Neural cell (in vitro differentiated cells): ENCODE data around the gene MED1. TPM values are rescaled to one million over a fixed set of nuclear protein-coding genes. Genes with fewer than 3 reads are reported as not detected.

ENCODE experiments used
- H2AFZ ChIP-seq: fragments of 200-600, 300-800 bp; sonication (generic), shearing (Covaris generic); 2 replicates; pipeline ENCODE4 v1.6.0; 2014; ENCODE audit warnings: low read depth, mild to moderate bottlenecking, antibody characterized with exemption, low read length, moderate library complexity
- H3F3A ChIP-seq: fragments of 200-600 bp; shearing (Covaris generic); 2 replicates; pipeline ENCODE4 v1.6.1; 2016; ENCODE audit warnings: mild to moderate bottlenecking, moderate library complexity, mixed read lengths, antibody characterized with exemption, low read length; ENCODE audit not compliant: insufficient read depth, poor library complexity, severe bottlenecking
- H3K27ac ChIP-seq: fragments of 200-600, 300-800 bp; sonication (generic), shearing (Covaris generic); 2 replicates; pipeline ENCODE4 v1.5.1; 2014; ENCODE audit warnings: mild to moderate bottlenecking, low read length, moderate library complexity
- H3K27me3 ChIP-seq: fragments of 300-800, 200-600 bp; sonication (generic), shearing (Covaris generic); 2 replicates; pipeline ENCODE4 v1.6.0; 2014; ENCODE audit warnings: mild to moderate bottlenecking, low read depth, low read length, moderate library complexity; ENCODE audit not compliant: insufficient read depth
- H3K36me3 ChIP-seq: fragments of 300-800, 200-600 bp; sonication (generic), shearing (Covaris generic); 2 replicates; pipeline ENCODE4 v1.5.1; 2014; ENCODE audit warnings: mild to moderate bottlenecking, antibody characterized with exemption, low read length, moderate library complexity; ENCODE audit not compliant: insufficient read depth
- H3K4me2 ChIP-seq: fragments of 300-800, 200-600 bp; sonication (generic), shearing (Covaris generic); 2 replicates; pipeline ENCODE4 v1.6.0; 2014; ENCODE audit warnings: mild to moderate bottlenecking, low read length
- H3K4me3 ChIP-seq: fragments of 300-800, 200-600 bp; sonication (generic), shearing (Covaris generic); 2 replicates; pipeline ENCODE4 v1.5.1; 2014; ENCODE audit warnings: mild to moderate bottlenecking, low read length, moderate library complexity
- H3K79me2 ChIP-seq: fragments of 200-600 bp; shearing (Covaris generic); replicated peaks from 2 replicates; pipeline ENCODE4 v1.6.0; 2014; ENCODE audit warnings: mild to moderate bottlenecking, low read length, moderate library complexity; ENCODE audit not compliant: insufficient read depth
- H3K9ac ChIP-seq: fragments of 300-800, 200-600 bp; sonication (generic), shearing (Covaris generic); 2 replicates; pipeline ENCODE4 v1.6.1; 2016; ENCODE audit warnings: mild to moderate bottlenecking, low read length, mixed read lengths
- H3K9me2 ChIP-seq: fragments of 200-600 bp; shearing (Covaris generic); 2 replicates; pipeline ENCODE4 v1.6.1; 2016; ENCODE audit warnings: mild to moderate bottlenecking, low read length, mixed read lengths; ENCODE audit not compliant: insufficient read depth
- H3K9me3 ChIP-seq: fragments of 200-600, 300-800 bp; sonication (generic), shearing (Covaris generic); 2 replicates; pipeline ENCODE4 v1.6.1; 2016; ENCODE audit warnings: mild to moderate bottlenecking, mixed run types, low read length, moderate library complexity, mixed read lengths
- H4K20me1 ChIP-seq: fragments of 200-600 bp; shearing (Covaris generic); 2 replicates; pipeline ENCODE4 v1.6.1; 2016; ENCODE audit warnings: mild to moderate bottlenecking, mixed run types; ENCODE audit not compliant: insufficient read depth
- EP300 ChIP-seq: fragments of 450-650 bp; conservative IDR thresholded peaks from 2 replicates; pipeline ENCODE4 v1.6.1; 2014; ENCODE audit warnings: antibody characterized with exemption, mild to moderate bottlenecking, moderate library complexity; ENCODE audit not compliant: poor library complexity, severe bottlenecking
- EZH2 ChIP-seq: fragments of 200-600, 300-800 bp; shearing (Covaris generic), sonication (generic); IDR thresholded peaks from 2 replicates; pipeline ENCODE4 v1.6.1; 2014; ENCODE audit warnings: antibody characterized with exemption, low read length, borderline replicate concordance, mild to moderate bottlenecking; ENCODE audit not compliant: insufficient read depth, poor library complexity, severe bottlenecking
- MXI1 ChIP-seq: fragments of 450-650 bp; conservative IDR thresholded peaks from 2 replicates; pipeline ENCODE4 v1.6.1; 2014; ENCODE audit warnings: antibody characterized with exemption, mild to moderate bottlenecking; ENCODE audit not compliant: poor library complexity, severe bottlenecking
- POLR2AphosphoS5 ChIP-seq: IDR thresholded peaks from 2 replicates; pipeline ENCODE4 v1.6.1; 2012
- RAD21 ChIP-seq: fragments of 450-650 bp; conservative IDR thresholded peaks from 2 replicates; pipeline ENCODE4 v1.6.1; 2014; ENCODE audit warnings: antibody characterized with exemption, mild to moderate bottlenecking, moderate library complexity
- REST ChIP-seq: IDR thresholded peaks from 2 replicates; pipeline ENCODE4 v1.6.1; 2012; ENCODE audit warnings: borderline replicate concordance
- SMC3 ChIP-seq: fragments of 450-650 bp; conservative IDR thresholded peaks from 2 replicates; pipeline ENCODE4 v1.6.1; 2014; ENCODE audit warnings: antibody characterized with exemption, mild to moderate bottlenecking, moderate library complexity; ENCODE audit not compliant: poor library complexity
- TAF1 ChIP-seq: IDR thresholded peaks from 2 replicates; pipeline ENCODE4 v1.6.1; 2012; ENCODE audit warnings: low read depth
- polyA plus RNA-seq: library from polyadenylated mRNA; depleted of rRNA; stranded (reverse); fragments of >200 nt; gene quantifications from 2 replicates; pipeline ENCODE4 v1.2.3, GENCODE V29; 2014
- TF ChIP-seq, protein P1 (sequence below): fragments of 450-650 bp; IDR thresholded peaks from 2 replicates; pipeline ENCODE4 v1.5.1; 2014; ENCODE audit warnings: antibody characterized with exemption, mild to moderate bottlenecking, moderate library complexity; ENCODE audit not compliant: poor library complexity, severe bottlenecking

Gene MED1
- polyA plus RNA-seq, 1 donor from 2014 or later = 18.7 TPM

- Histone ChIP-seq H3K9me2 (no peaks in the 10 kb centered on the region), H3K9ac (no peak overlapping the region), H4K20me1 (no peaks in the 10 kb centered on the region), H3K9me3 (no peaks in the 10 kb centered on the region), H3K27me3 (no peaks in the 10 kb centered on the region), H3K27ac (no peak overlapping the region), H3K79me2 (peaks cover 56% of the 10 kb centered on the region), H3K4me2 (no peak overlapping the region), H3K4me3 (no peak overlapping the region), H2AFZ (no peak overlapping the region), H3K36me3 (no peaks in the 10 kb centered on the region), H3F3A (no peaks in the 10 kb centered on the region)
- TF ChIP-seq MXI1 (no peak), EP300 (no peak), SMC3 (no peak), POLR2AphosphoS5 (no peak), REST (no peak), TAF1 (no peak), RAD21 (no peak), EZH2 (no peak)
- TF ChIP-seq, protein P1, sequence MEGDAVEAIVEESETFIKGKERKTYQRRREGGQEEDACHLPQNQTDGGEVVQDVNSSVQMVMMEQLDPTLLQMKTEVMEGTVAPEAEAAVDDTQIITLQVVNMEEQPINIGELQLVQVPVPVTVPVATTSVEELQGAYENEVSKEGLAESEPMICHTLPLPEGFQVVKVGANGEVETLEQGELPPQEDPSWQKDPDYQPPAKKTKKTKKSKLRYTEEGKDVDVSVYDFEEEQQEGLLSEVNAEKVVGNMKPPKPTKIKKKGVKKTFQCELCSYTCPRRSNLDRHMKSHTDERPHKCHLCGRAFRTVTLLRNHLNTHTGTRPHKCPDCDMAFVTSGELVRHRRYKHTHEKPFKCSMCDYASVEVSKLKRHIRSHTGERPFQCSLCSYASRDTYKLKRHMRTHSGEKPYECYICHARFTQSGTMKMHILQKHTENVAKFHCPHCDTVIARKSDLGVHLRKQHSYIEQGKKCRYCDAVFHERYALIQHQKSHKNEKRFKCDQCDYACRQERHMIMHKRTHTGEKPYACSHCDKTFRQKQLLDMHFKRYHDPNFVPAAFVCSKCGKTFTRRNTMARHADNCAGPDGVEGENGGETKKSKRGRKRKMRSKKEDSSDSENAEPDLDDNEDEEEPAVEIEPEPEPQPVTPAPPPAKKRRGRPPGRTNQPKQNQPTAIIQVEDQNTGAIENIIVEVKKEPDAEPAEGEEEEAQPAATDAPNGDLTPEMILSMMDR = no peak
Measured at GRCh38 chr17:39391448-39391847, 59.6 kb downstream of the MED1 start.

- Histone ChIP-seq H3F3A (no peaks in the 10 kb centered on the region), H3K9me2 (no peaks in the 10 kb centered on the region), H3K36me3 (no peaks in the 10 kb centered on the region), H3K27me3 (no peaks in the 10 kb centered on the region), H2AFZ (no peak overlapping the region), H4K20me1 (no peaks in the 10 kb centered on the region), H3K79me2 (peaks cover 31% of the 10 kb centered on the region), H3K9ac (no peak overlapping the region), H3K27ac (no peak overlapping the region), H3K9me3 (no peaks in the 10 kb centered on the region), H3K4me3 (no peak overlapping the region), H3K4me2 (no peak overlapping the region)
- no peak for TF ChIP-seq EZH2
- no peak for TF ChIP-seq RAD21
- TF ChIP-seq, protein P1 = no peak
- TF ChIP-seq REST = no peak
- no peak for TF ChIP-seq TAF1
- no peak for TF ChIP-seq MXI1
- no peak for TF ChIP-seq POLR2AphosphoS5
- no peak for TF ChIP-seq EP300
- TF ChIP-seq SMC3 = no peak
Measured at GRCh38 chr17:39385040-39385439, 66.0 kb downstream of the MED1 start.
